ENCODE results near the gene HSPB7. TPM values are rescaled to one million over a fixed set of nuclear protein-coding genes. Genes with fewer than 3 reads are reported as not detected.
A peak's percentile ranks its signal among the peaks of the same experiment; 100 is the strongest.
"Not testable (repeated sequence)": the region's sequence is repeated elsewhere in the genome, so short reads cannot be mapped to it uniquely, and the experiment has no call there.

The HSPB7 gene
- total and polyA plus RNA-seq, 4 donors, result 0.28 to 1.4 (median 0.35) TPM

GRCh38 chr1:16061989-16062686, 44.3 kb upstream of the HSPB7 start:
- not testable (repeated sequence) for H3K9ac ChIP-seq (ENCODE audit: low read depth in 1 of 2, low read length in 2 of 2); H3K4me3 ChIP-seq (ENCODE audit: low read depth in 1 of 3, low read length in 3 of 3); DNase-seq (ENCODE audit: low spot score); H3K36me3 ChIP-seq (ENCODE audit: control insufficient read depth in 4 of 4, insufficient read depth in 3 of 4, low read depth in 1 of 4, low read length in 3 of 4); H3K9me3 ChIP-seq (ENCODE audit: control insufficient read depth in 4 of 4, low read length in 3 of 4); H3K27me3 ChIP-seq (ENCODE audit: control insufficient read depth in 4 of 4, insufficient read depth in 4 of 4, low read length in 3 of 4); H3K27ac ChIP-seq (ENCODE audit: low read depth in 1 of 2, low read length in 2 of 2)
- peaks cover 4 to 14% (median 5%) of the 10 kb centered on the region in 4 donors for H3K4me1 ChIP-seq (ENCODE audit: control insufficient read depth in 4 of 4, insufficient read depth in 4 of 4, low read length in 3 of 4)
- WGBS, result 79% methylated on average over 18 of the region's 18 CpGs

GRCh38 chr1:16061266-16061665, 43.4 kb upstream of the HSPB7 start:
- no peak for DNase-seq (ENCODE audit: low spot score)
- Histone ChIP-seq H3K4me1 (ENCODE audit: control insufficient read depth in 4 of 4, insufficient read depth in 4 of 4, low read length in 3 of 4) (peaks cover 2 to 9% (median 5%) of the 10 kb centered on the region in 4 donors), H3K27me3 (ENCODE audit: control insufficient read depth in 4 of 4, insufficient read depth in 4 of 4, low read length in 3 of 4) (no peaks in the 10 kb centered on the region), H3K4me3 (ENCODE audit: low read depth in 1 of 3, low read length in 3 of 3) (no peak overlapping the region), H3K36me3 (ENCODE audit: control insufficient read depth in 4 of 4, insufficient read depth in 3 of 4, low read depth in 1 of 4, low read length in 3 of 4) (no peaks in the 10 kb centered on the region), H3K9me3 (ENCODE audit: control insufficient read depth in 4 of 4, low read length in 3 of 4) (no peaks in the 10 kb centered on the region), H3K27ac (ENCODE audit: low read depth in 1 of 2, low read length in 2 of 2) (no peak overlapping the region), H3K9ac (ENCODE audit: low read depth in 1 of 2, low read length in 2 of 2) (no peak overlapping the region)
- WGBS, result 85% methylated on average over 3 of the region's 3 CpGs
- TF ChIP-seq RXRA (IDR thresholded peaks at IDR 0.05) (no peak), FOXA1 (IDR thresholded peaks at IDR 0.05) (no peak), FOXA2 (IDR thresholded peaks at IDR 0.05) (no peak), ZBTB33 (IDR thresholded peaks at IDR 0.05) (no peak), MAX (IDR thresholded peaks at IDR 0.05) (no peak)

- not testable (repeated sequence) for H3K36me3 ChIP-seq (ENCODE audit: control insufficient read depth in 4 of 4, insufficient read depth in 3 of 4, low read depth in 1 of 4, low read length in 3 of 4); H3K4me3 ChIP-seq (ENCODE audit: low read depth in 1 of 3, low read length in 3 of 3); DNase-seq (ENCODE audit: low spot score); H3K9ac ChIP-seq (ENCODE audit: low read depth in 1 of 2, low read length in 2 of 2); H3K9me3 ChIP-seq (ENCODE audit: control insufficient read depth in 4 of 4, low read length in 3 of 4); H3K27ac ChIP-seq (ENCODE audit: low read depth in 1 of 2, low read length in 2 of 2); H3K27me3 ChIP-seq (ENCODE audit: control insufficient read depth in 4 of 4, insufficient read depth in 4 of 4, low read length in 3 of 4); H3K4me1 ChIP-seq (ENCODE audit: control insufficient read depth in 4 of 4, insufficient read depth in 4 of 4, low read length in 3 of 4)
- 73% methylated on average over 17 of the region's 20 CpGs for WGBS
Measured at GRCh38 chr1:16058394-16059120, 40.7 kb upstream of the HSPB7 start.

- H3K4me1 ChIP-seq (ENCODE audit: control insufficient read depth in 4 of 4, insufficient read depth in 4 of 4, low read length in 3 of 4); DNase-seq (ENCODE audit: low spot score); H3K4me3 ChIP-seq (ENCODE audit: low read depth in 1 of 3, low read length in 3 of 3); H3K27ac ChIP-seq (ENCODE audit: low read depth in 1 of 2, low read length in 2 of 2); H3K9me3 ChIP-seq (ENCODE audit: control insufficient read depth in 4 of 4, low read length in 3 of 4); H3K36me3 ChIP-seq (ENCODE audit: control insufficient read depth in 4 of 4, insufficient read depth in 3 of 4, low read depth in 1 of 4, low read length in 3 of 4); H3K27me3 ChIP-seq (ENCODE audit: control insufficient read depth in 4 of 4, insufficient read depth in 4 of 4, low read length in 3 of 4); H3K9ac ChIP-seq (ENCODE audit: low read depth in 1 of 2, low read length in 2 of 2): not testable (repeated sequence)
- TF ChIP-seq HNF4A (conservative IDR thresholded peaks at IDR 0.05) (peak; percentile 55 to 82), HNF4G (IDR thresholded peaks at IDR 0.05) (peak; percentile 57), RXRA (IDR thresholded peaks at IDR 0.05) (peak; percentile 38 to 77)
- WGBS, result 70% methylated on average over 7 of the region's 7 CpGs
Measured at GRCh38 chr1:16057314-16057915, 39.6 kb upstream of the HSPB7 start.

GRCh38 chr1:16056521-16056912, 38.7 kb upstream of the HSPB7 start:
- not testable (repeated sequence) for H3K27me3 ChIP-seq (ENCODE audit: control insufficient read depth in 4 of 4, insufficient read depth in 4 of 4, low read length in 3 of 4); DNase-seq (ENCODE audit: low spot score); H3K9ac ChIP-seq (ENCODE audit: low read depth in 1 of 2, low read length in 2 of 2); H3K36me3 ChIP-seq (ENCODE audit: control insufficient read depth in 4 of 4, insufficient read depth in 3 of 4, low read depth in 1 of 4, low read length in 3 of 4); H3K27ac ChIP-seq (ENCODE audit: low read depth in 1 of 2, low read length in 2 of 2); H3K9me3 ChIP-seq (ENCODE audit: control insufficient read depth in 4 of 4, low read length in 3 of 4); H3K4me3 ChIP-seq (ENCODE audit: low read depth in 1 of 3, low read length in 3 of 3); H3K4me1 ChIP-seq (ENCODE audit: control insufficient read depth in 4 of 4, insufficient read depth in 4 of 4, low read length in 3 of 4)
- WGBS, result 53% methylated on average over 4 of the region's 4 CpGs
